GM18951 (cell line): ENCODE results near the gene PRAMEF5.
"Not testable (repeated sequence)": the region's sequence is repeated elsewhere in the genome, so short reads cannot be mapped to it uniquely, and the experiment has no call there.

Experiments used
- in situ Hi-C: fragments of 300-500 bp; cut with MboI; formaldehyde crosslinking; loops from one replicate; pipeline ENCODE4 v1.12.0; 2022; ENCODE audit warnings: low sequenced_read_pairs, mixed read lengths, inconsistent platforms; ENCODE audit not compliant: unreplicated experiment

PRAMEF5 gene

DNA sequence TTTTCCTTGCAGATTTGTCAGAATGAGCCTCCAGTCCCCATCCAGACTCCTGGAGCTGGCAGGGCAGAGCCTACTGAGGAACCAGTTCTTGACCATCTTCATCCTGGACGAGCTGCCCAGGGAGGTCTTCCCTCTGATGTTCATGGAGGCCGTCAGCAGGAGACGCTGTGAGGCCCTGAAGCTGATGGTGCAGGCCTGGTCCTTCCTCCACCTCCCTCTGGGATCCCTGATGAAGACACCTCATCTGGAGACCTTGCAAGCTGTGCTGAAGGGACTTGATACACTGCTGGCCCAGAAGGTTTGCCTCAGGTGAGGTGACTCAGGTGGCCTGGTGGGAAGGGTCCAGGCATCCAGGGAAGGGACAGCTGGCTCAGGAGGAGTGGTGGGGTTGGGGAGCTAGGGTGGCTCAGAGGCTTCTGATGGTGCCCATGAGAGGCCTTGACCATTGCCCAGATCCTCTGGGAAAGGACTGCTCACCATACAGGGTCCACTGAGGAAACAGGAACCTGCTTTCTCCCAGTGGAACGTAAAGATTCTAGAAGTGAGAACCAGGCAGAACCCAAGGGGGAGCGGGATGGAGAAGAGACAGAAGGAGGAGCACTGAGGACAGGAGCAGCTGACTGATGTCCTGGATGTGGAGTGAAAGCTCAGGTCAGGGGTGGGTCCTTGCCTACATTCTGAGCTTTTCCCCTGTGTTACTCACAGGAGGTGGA, 8.0 kb upstream of the PRAMEF5 start:
- in situ Hi-C loops: loop anchor here (25.0 kb wide), 4 partner anchors 134 to 309 kb away; partner anchors contain the start of genes HNRNPCL2, PRAMEF17 and PRAMEF6

DNA sequence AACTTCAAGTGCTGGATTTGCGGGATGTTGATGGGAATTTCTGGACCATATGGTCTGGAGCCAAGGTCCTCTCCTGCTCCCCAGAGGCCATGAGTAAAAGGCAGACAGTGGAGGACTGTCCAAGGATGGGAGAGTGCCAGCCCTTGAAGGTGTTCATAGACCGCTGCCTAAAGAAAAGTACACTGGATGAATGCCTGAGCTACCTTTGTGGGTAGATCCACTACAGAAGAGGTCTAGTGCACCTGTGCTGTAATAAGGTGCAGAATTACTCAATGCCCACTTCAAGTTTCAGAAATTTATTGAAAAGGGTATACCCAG, 7.5 kb upstream of the PRAMEF5 start:
- in situ Hi-C loops: loop anchor here (25.0 kb wide), 4 partner anchors 134 to 309 kb away; partner anchors contain the start of genes HNRNPCL2, PRAMEF17 and PRAMEF6

DNA sequence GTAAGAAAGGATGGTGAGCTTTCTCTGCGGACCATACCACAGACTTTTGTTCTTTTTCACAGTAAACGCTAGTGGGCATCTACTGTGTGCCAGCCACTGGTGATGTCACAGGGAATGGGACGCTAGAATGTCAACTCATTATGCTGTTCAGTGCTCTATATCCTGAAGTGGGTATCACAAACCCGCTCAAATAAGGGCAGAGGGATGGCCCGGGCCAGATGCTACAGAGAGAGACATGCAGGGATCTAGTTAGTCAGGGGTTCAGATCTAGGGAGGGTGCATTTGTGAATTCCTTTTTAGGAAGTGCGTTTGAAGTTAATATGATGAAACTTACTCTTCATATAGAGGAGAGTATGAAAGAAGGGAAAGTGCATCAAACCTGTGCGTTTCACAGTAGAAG, 6.9 kb upstream of the PRAMEF5 start:
- in situ Hi-C loops: loop anchor here (25.0 kb wide), 4 partner anchors 135 to 310 kb away; partner anchors contain the start of genes HNRNPCL2, PRAMEF17 and PRAMEF6

DNA sequence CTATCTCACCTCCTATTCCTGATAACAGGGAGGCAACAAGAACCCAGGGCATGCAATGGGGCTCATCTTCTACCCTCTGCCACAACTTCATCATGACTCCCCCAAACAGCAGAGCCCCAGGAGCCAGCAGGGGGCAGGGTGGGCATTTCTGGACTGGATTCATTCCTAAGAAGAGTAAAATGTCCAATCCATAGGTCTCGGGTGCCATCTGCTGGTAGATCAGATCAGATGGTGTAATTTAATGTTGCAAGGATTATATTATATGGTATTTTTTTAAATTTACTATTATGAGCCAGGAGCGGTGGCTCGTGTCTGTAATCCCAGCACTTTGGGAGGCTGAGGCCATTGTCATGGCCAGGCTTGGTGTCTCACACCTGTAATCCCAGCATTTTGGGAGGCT, 11.1 kb downstream of the PRAMEF5 start:
- in situ Hi-C loops: not testable (repeated sequence)

DNA sequence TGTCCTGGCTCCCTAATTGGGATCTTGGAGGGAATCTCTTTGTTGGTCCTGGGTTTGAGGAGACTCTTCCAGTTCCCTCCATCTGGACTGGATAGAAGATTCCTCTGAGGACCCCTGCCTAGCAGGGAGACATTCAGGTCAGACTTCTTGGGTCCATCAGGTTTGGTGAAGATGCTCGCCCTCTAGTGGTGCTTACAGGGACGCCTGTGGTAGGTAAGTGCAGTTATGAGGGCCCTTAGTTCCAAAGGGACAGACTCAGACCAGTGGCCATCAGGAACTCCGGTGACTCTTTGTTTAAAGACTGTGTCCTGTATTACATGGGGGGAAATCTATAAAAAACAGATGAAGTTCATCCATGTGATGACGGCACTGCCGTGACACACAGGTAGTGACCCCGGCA, 23.0 kb downstream of the PRAMEF5 start:
- in situ Hi-C loops: not testable (repeated sequence)

DNA sequence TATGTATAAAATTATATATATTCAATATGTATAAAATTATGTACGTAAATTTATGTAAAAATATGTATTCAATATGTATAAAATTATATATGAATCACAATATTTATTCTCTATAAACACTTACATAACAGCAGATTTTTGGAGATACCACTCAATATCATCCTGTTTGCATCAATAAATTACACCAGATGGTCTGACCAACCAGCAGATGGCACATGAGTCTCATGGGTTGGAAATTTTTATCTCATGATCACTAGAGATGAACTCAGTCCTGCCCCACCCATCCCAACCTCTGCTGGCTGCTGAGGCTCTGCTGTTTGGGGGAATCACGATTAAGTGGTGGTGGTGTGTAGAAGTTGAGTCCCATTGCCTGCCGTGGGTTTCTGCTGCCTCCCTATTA, 25.6 kb downstream of the PRAMEF5 start:
- in situ Hi-C loops: not testable (repeated sequence)

DNA sequence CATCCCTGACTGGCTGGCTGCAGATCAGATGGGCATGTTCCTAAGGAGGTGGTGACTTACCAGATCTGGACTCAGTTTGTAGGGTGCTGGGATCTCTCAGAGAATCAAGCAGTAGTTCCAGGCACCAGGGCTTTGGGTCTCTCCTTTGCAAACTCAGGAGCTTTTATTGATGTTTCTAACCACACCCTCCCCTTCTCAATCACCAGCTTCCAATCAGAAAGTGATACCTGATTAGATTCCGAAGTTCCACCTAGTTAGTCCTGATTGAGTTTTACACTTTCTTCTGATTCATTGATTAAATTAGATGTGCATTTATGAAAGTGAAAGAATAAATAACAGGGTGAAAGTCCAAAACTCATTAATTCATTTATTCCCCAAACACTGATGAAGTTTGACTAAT, 31.0 kb downstream of the PRAMEF5 start, which contains the start of gene PRAMEF8:
Gene PRAMEF8, minus strand, starts transcription at position 101 of the 400 bp plus-strand sequence. CDS start 1,046 bp downstream, outside the sequence.
- in situ Hi-C loops: not testable (repeated sequence)

DNA sequence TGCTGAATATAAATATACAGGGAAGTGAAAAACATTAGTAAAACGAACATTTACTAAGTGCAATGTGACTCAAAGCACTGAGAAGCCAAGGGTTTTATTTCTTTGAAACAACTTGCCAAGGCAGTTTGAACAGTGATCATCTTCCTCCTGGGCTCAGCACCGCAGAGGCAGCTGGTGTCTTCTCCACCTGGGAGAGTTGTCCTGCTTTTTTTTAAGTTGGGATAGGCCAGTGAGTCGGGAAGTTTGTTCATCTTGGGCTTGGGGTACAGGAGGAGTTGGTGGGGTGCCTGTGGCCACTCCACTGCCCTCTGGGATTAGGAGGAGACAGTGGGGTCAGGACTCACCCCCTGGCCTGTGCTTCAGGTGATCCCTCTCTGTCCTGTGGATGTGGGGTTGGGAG, 35.0 kb downstream of the PRAMEF5 start:
- in situ Hi-C loops: not testable (repeated sequence)

DNA sequence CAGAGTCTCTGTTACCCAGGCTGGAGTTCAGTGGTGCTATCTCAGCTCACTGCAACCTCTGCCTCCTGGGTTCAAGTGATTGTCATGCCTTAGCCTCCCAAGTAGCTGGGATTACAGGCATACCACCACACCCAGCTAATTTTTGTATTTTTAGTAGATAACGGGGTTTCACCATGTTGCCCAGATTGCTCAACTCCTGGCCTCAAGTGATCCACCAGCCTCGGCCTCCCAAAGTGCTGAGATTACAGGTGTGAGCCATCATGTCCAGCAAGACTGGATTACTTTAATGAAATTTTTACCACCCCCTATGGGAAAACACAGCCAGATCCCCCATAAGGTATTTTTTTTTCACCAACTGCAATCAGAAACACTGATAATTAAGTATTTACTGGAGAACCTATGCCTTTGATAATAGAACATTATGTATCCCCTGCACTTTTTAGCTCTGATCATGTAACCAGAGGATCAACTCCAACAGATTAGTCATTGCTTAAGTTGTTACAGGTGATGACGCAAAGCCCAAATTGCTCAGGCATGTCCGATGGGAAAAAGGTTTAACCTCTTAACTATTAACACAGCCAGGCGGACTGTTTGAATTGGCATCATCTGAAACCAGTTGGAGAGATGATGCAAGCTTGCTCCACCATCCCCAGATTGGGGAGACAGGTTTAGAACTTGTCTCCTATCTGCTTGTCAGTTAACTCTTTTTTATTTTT, 43.4 kb downstream of the PRAMEF5 start:
- in situ Hi-C loops: not testable (repeated sequence)

DNA sequence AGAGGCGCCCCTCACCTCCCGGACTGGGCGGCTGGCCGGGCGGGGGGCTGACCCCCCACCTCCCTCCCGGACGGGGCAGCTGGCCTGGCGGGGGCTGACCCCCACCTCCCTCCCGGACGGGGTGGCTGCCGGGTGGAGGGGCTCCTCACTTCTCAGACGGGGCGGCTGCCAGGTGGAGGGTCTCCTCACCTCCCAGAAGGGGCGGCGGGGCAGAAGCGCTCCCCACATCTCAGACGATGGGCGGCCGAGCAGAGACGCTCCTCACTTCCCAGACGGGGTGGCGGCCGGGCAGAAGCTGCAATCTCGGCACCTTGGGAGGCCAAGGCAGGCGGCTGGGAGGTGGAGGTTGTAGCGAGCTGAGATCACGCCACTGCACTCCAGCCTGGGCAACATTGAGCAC, 44.7 kb downstream of the PRAMEF5 start:
- in situ Hi-C loops: not testable (repeated sequence)

DNA sequence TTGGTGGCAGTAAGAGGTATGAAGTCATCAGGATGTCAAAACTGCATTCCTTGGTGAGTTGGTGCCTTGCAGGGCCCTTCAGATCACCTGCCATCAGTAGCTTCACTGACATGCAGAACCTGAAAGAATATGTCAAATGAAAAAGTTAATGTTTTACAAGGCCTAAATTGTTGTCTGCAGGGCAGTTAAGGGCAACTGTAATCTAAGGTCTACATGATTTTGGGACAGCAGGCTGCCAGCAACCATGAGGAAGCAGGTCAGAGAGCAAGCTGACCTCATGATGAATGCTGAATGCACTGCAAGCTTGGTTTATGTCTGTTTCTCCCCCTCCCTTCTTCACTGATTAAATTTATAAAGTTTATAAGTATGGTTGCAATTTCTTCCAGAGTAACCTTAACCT, 48.2 kb downstream of the PRAMEF5 start:
- in situ Hi-C loops: not testable (repeated sequence)

DNA sequence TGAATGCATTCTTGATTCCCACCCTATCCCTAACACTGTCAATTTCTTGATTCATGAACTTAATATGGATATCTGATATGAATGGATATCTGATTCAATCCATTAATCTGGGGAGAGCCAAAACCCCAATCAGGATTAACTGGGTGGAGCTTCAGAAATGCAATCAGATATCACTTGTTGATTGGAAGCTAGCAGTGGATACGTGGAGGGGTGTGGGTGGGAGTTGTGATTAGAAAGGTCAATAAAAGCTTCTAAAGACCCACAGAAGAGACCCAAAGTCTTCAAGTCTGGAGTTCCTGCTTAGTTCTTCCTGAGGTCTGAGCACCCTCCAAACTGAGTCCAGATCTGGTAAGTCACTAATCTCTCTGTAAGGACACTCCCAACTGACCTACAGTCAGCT, 49.2 kb downstream of the PRAMEF5 start, which contains the start of gene PRAMEF33:
Gene PRAMEF33, plus strand, starts transcription at position 301 of the 400 bp plus-strand sequence. CDS start 2,416 bp downstream, outside the sequence.
- in situ Hi-C loops: not testable (repeated sequence)
